ENCODE data around the gene OR8U1.

Gene OR8U1

DNA sequence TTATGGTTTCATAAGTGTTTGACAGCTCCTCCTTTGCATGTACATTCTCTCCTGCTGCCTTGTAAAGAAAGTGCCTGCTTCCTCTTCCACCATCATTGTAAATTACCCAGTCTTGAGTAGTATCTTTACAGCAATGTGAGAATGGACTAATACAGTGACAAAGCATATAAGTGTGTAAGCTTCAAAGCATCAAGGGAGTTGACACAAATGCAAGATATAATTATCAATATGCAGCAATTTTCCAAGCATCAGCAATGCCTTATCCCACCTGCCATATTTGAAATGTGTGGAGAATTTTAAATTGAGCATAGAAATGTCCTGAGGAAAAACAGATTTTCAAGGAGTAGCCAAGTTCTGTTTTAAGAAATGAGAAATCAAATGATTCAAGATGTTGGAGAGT, 35.4 kb downstream of the OR8U1 start:
- Histone ChIP-seq H3K27me3 (ENCODE audit: control insufficient read depth, insufficient read depth, low read length) (no peaks in the 10 kb centered on the region), H3K36me3 (ENCODE audit: control insufficient read depth, insufficient read depth, low read length) (no peaks in the 10 kb centered on the region), H3K9me3 (ENCODE audit: control insufficient read depth, insufficient read depth, low read length) (no peaks in the 10 kb centered on the region; the same call in 1 of the 2 replicates), H3K4me1 (ENCODE audit: control insufficient read depth, insufficient read depth, low read length) (no peaks in the 10 kb centered on the region), H3K9ac (ENCODE audit: low read depth, low read length) (no peak overlapping the region), H3K4me3 (ENCODE audit: low read depth, low read length) (no peak overlapping the region), H3K27ac (ENCODE audit: low read depth, low read length) (no peak overlapping the region)

GRCh38 chr11:56412396-56412795, 37.0 kb downstream of the OR8U1 start, which contains the start of gene OR5AL1:
OR5AL1 (plus strand) TSS chr11:56412696.
- Histone ChIP-seq H3K27me3 (ENCODE audit: control insufficient read depth, insufficient read depth, low read length) (no peaks in the 10 kb centered on the region), H3K9me3 (ENCODE audit: control insufficient read depth, insufficient read depth, low read length) (no peaks in the 10 kb centered on the region; the same call in 1 of the 2 replicates), H3K9ac (ENCODE audit: low read depth, low read length) (no peak within 1 kb of the TSS), H3K4me1 (ENCODE audit: control insufficient read depth, insufficient read depth, low read length) (no peaks in the 10 kb centered on the region), H3K36me3 (ENCODE audit: control insufficient read depth, insufficient read depth, low read length) (no peaks in the 10 kb centered on the region), H3K27ac (ENCODE audit: low read depth, low read length) (no peak within 1 kb of the TSS), H3K4me3 (ENCODE audit: low read depth, low read length) (no peak within 1 kb of the TSS)
